Transverse colon (tissue), 4 donors: ENCODE data around the gene MAN2C1. TPM values are rescaled to one million over a fixed set of nuclear protein-coding genes. Genes with fewer than 3 reads are reported as not detected.
"Not testable (repeated sequence)": the region's sequence is repeated elsewhere in the genome, so short reads cannot be mapped to it uniquely, and the experiment has no call there.

Experiments used
- DNase-seq: peaks from one replicate; pipeline ENCODE4 v3.0.0-alpha.2; 2019
- H3K27ac ChIP-seq, 4 donors: fragments of 200-600 bp; sonication (generic); 2 replicates each; pipeline ENCODE4 v1.5.1; 2016 to 2018; ENCODE audit warnings: inconsistent platforms in 4 of 4
- H3K27me3 ChIP-seq: fragments of 200-600 bp; sonication (generic); 2 replicates; pipeline ENCODE4 v1.5.1; 2017; ENCODE audit warnings: inconsistent platforms
- H3K36me3 ChIP-seq, 4 donors: fragments of 200-600 bp; sonication (generic); 2 replicates each; pipeline ENCODE4 v1.5.1; 2017 to 2019; ENCODE audit warnings: inconsistent platforms in 4 of 4
- H3K4me1 ChIP-seq, 4 donors: fragments of 200-600 bp; sonication (generic); 2 replicates each; pipeline ENCODE4 v1.5.1; 2017 to 2020; ENCODE audit warnings: inconsistent platforms in 4 of 4
- H3K4me3 ChIP-seq, 4 donors: fragments of 200-600 bp; sonication (generic); 1 replicate in 1 of 4; 2 replicates in 3 of 4; pipeline versions ENCODE4 v1.5.1 to v1.6.1; 2017 to 2019; ENCODE audit warnings: inconsistent platforms in 4 of 4
- H3K9me3 ChIP-seq, 2 donors: fragments of 200-600 bp; sonication (generic); 2 replicates each; pipeline ENCODE4 v1.5.1; 2017 to 2019; ENCODE audit warnings: inconsistent platforms in 2 of 2
- CTCF ChIP-seq, 5 experiments: fragments of 200-600 bp in 3 of 5; fragments of 450-650 bp in 2 of 5; sonication (generic) in 3 of 5; IDR thresholded peaks; 1 replicate in 2 of 5; 2 replicates in 3 of 5; pipeline ENCODE4 v1.5.1; 2016 to 2017; ENCODE audit warnings: antibody characterized with exemption in 5 of 5, inconsistent platforms in 3 of 5, mild to moderate bottlenecking in 2 of 5, moderate library complexity in 1 of 5
- EP300 ChIP-seq: sonication (generic); formaldehyde crosslinking; IDR thresholded peaks from one replicate; pipeline ENCODE4 v1.6.1; 2017; ENCODE audit warnings: antibody characterized with exemption, low read depth
- POLR2A ChIP-seq: fragments of 450-650 bp; IDR thresholded peaks from one replicate; pipeline ENCODE4 v1.6.1; 2016; ENCODE audit warnings: antibody characterized with exemption, mild to moderate bottlenecking, moderate library complexity
- POLR2AphosphoS5 ChIP-seq, 3 donors: sonication (generic); formaldehyde crosslinking; IDR thresholded peaks; one replicate each; pipeline ENCODE4 v1.6.1; 2016; ENCODE audit warnings: antibody characterized with exemption in 3 of 3
- WGBS, 2 donors: methylation state at CpG; one replicate each; pipeline ENCODE4 v1.1.5; 2018; ENCODE audit warnings: low coverage in 1 of 2; 5-methylcytosine and 5-hydroxymethylcytosine counted together
- in situ Hi-C, 4 donors: fragments of 200-750 bp; cut with MboI; loops; one replicate each; pipeline versions ENCODE4 v1.15.0 to v1.15.1; 2017; ENCODE audit warnings: low sequenced_read_pairs in 3 of 4, low pct_ligation_motif_present in 1 of 4, low pct_unique_long_range_greater_than_20kb in 1 of 4
- intact Hi-C: fragments of 100-400 bp; cut with DNase I; formaldehyde crosslinking; loops from one replicate; pipeline ENCODE4 v1.15.1; 2023; ENCODE audit warnings: low total_unique reads
- total RNA-seq, 4 donors: library from RNA; depleted of rRNA; stranded (reverse); fragments of >200 nt; gene quantifications; one replicate each; pipeline ENCODE4 v1.1.0, GENCODE V29; 2016

Gene MAN2C1
- total RNA-seq, 4 donors from 2014 or later = 215 to 559 (median 411) TPM

GRCh38 chr15:75332093-75332492 lies 36.3 kb downstream of the MAN2C1 start:
- H3K4me1 ChIP-seq = peaks cover 7 to 17% (median 15%) of the 10 kb centered on the region in 4 donors
- H3K27me3 ChIP-seq, H3K9me3 ChIP-seq, intact Hi-C loops, DNase-seq, H3K36me3 ChIP-seq, H3K4me3 ChIP-seq, H3K27ac ChIP-seq: not testable (repeated sequence)
- 54 to 62% methylated on average over 6 to 7 of the region's 7 CpGs for WGBS, 2 donors
- in situ Hi-C loops = loop anchor here in 1 of 4 donors (25.0 kb wide), 1 partner anchor 320 kb away; the partner anchor contains the start of gene PPCDC

GRCh38 chr15:75329571-75329970 lies 38.8 kb downstream of the MAN2C1 start:
- DNase-seq = no peak
- H3K27me3 ChIP-seq = no peaks in the 10 kb centered on the region
- no peak for TF ChIP-seq POLR2A
- no peak for TF ChIP-seq POLR2AphosphoS5 (IDR thresholded peaks at IDR 0.05)
- TF ChIP-seq EP300 = no peak
- TF ChIP-seq CTCF (IDR thresholded peaks at IDR 0.05) = no peak
- H3K27ac ChIP-seq = no peak overlapping the region
- H3K36me3 ChIP-seq = no peaks in the 10 kb centered on the region
- intact Hi-C loops (no loop called here), in situ Hi-C loops (loop anchor here in 1 of 4 donors (25.0 kb wide), 1 partner anchor 317 kb away; the partner anchor contains the start of gene PPCDC)
- WGBS, 2 donors = 86% methylated on average over 2 of the region's 2 CpGs; no CpG with 5 or more reads in 1 of the 2 donors
- H3K9me3 ChIP-seq = no peaks in the 10 kb centered on the region
- H3K4me3 ChIP-seq = no peak overlapping the region
- H3K4me1 ChIP-seq = no peaks in the 10 kb centered on the region

GRCh38 chr15:75328493-75329314 lies 39.7 kb downstream of the MAN2C1 start:
- intact Hi-C loops (no loop called here), in situ Hi-C loops (loop anchor here in 1 of 4 donors (25.0 kb wide), 1 partner anchor 316 kb away; the partner anchor contains the start of gene PPCDC)
- TF ChIP-seq POLR2AphosphoS5 (IDR thresholded peaks at IDR 0.05) (no peak), POLR2A (no peak), CTCF (IDR thresholded peaks at IDR 0.05) (no peak), EP300 (no peak)
- DNase-seq = no peak
- Histone ChIP-seq H3K9me3 (no peaks in the 10 kb centered on the region), H3K27ac (no peak overlapping the region), H3K27me3 (no peaks in the 10 kb centered on the region), H3K36me3 (no peaks in the 10 kb centered on the region), H3K4me1 (peaks cover 0 to 8% (median under 1%) of the 10 kb centered on the region in 4 donors), H3K4me3 (no peak overlapping the region)
- 75% methylated on average over 10 of the region's 10 CpGs; no CpG with 5 or more reads in 1 of the 2 donors for WGBS, 2 donors

GRCh38 chr15:75327491-75327890 lies 40.9 kb downstream of the MAN2C1 start:
- 90% methylated on average over 3 of the region's 3 CpGs; no CpG with 5 or more reads in 1 of the 2 donors for WGBS, 2 donors
- no peak overlapping the region for H3K4me3 ChIP-seq
- no peaks in the 10 kb centered on the region for H3K27me3 ChIP-seq
- intact Hi-C loops (no loop called here), in situ Hi-C loops (loop anchor here in 1 of 4 donors (25.0 kb wide), 1 partner anchor 315 kb away; the partner anchor contains the start of gene PPCDC)
- no peak for TF ChIP-seq CTCF (IDR thresholded peaks at IDR 0.05)
- DNase-seq = no peak
- H3K9me3 ChIP-seq = no peaks in the 10 kb centered on the region
- H3K36me3 ChIP-seq = no peaks in the 10 kb centered on the region
- no peak overlapping the region for H3K27ac ChIP-seq
- H3K4me1 ChIP-seq = peaks cover 0 to 14% (median 3%) of the 10 kb centered on the region in 4 donors
